Astrocyte (in vitro differentiated cells and primary cell): ENCODE data around the gene KCNJ4.

Source experiments
- CTCF ChIP-seq: IDR thresholded peaks from 2 replicates; pipeline ENCODE4 v1.5.1; 2011; ENCODE audit warnings: low read depth, mild to moderate bottlenecking, inconsistent platforms, low read length, moderate library complexity; ENCODE audit not compliant: insufficient read depth
- EZH2 ChIP-seq: IDR thresholded peaks from 2 replicates; pipeline ENCODE4 v1.6.1; 2012; ENCODE audit warnings: mild to moderate bottlenecking, low read length, inconsistent platforms; ENCODE audit not compliant: insufficient read depth

GRCh38 chr22:38467438-38467903, 12.5 kb upstream of the KCNJ4 start:
- TF ChIP-seq EZH2 (no peak), CTCF (no peak)
